BJ (cell line): Measurements from ENCODE around the gene PHKB. TPM values are rescaled to one million over a fixed set of nuclear protein-coding genes. Genes with fewer than 3 reads are reported as not detected.

Source experiments
- CTCF ChIA-PET: fragments of 350-600 bp; formaldehyde crosslinking; extraction: SDS; loops from one replicate; lab custom pipeline; 2021; ENCODE audit warnings: antibody characterized with exemption, inconsistent platforms; lab: Yijun Ruan, JAX
- POLR2A ChIA-PET: fragments of 300-600 bp; sonication (Branson Sonifier 250); formaldehyde crosslinking; extraction: SDS; loops from one replicate; lab custom pipeline; 2021; ENCODE audit warnings: antibody characterized with exemption; lab: Charles Lee
- DNase-seq: peaks from one replicate; pipeline ENCODE4 v3.0.0-alpha.2; 2011; ENCODE audit warnings: low read depth
- H3K27me3 ChIP-seq: 2 replicates; pipeline ENCODE4 v1.6.0; 2011; ENCODE audit warnings: low read length; ENCODE audit not compliant: control insufficient read depth, insufficient read depth
- H3K36me3 ChIP-seq: 2 replicates; pipeline ENCODE4 v1.5.1; 2011; ENCODE audit warnings: low read length; ENCODE audit not compliant: control insufficient read depth, insufficient read depth
- H3K4me3 ChIP-seq: 2 replicates; pipeline ENCODE4 v1.5.1; 2011; ENCODE audit warnings: low read depth, mild to moderate bottlenecking, control low read depth, low read length
- CTCF ChIP-seq: IDR thresholded peaks from 2 replicates; pipeline ENCODE4 v1.5.1; 2011; ENCODE audit warnings: low read depth, mild to moderate bottlenecking, control low read depth, inconsistent platforms, low read length, moderate library complexity; ENCODE audit not compliant: insufficient read depth
- polyA plus RNA-seq: library from polyadenylated mRNA; depleted of rRNA; stranded (reverse); fragments of >200 nt; gene quantifications from 2 replicates; pipeline ENCODE4 v1.2.3, GENCODE V29; 2011

PHKB gene
- polyA plus RNA-seq, 1 experiment: 44.9 TPM

DNA sequence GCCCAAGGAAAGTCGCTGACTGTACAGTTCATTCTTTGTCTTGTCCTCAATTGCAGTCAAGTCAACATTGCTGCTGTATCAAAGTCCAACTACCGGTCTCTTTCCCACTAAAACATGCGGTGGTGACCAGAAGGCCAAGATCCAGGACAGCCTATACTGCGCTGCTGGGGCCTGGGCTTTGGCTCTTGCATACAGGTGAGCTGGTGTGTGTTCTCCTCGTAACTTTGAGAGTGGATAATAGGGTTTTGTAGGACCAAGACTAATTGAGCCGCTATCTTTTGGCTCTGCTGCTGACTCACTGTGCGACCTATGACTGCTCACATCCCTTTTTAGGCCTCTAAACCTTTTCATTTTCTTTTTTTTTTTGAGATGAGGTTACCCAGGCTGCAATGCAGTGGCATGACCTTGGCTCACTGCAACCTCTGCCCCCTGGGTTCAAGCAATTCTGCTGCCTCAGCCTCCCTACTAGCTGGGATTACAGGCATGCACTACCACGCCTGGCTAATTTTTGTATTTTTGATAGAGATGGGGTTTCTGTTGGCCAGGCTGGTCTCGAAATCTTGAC is 38.7 kb downstream of the PHKB start:
- Histone ChIP-seq H3K36me3 (peaks cover 6% of the 10 kb centered on the region), H3K4me3 (no peak overlapping the region), H3K27me3 (no peaks in the 10 kb centered on the region)
- no peak for TF ChIP-seq CTCF
- CTCF ChIA-PET: no interaction called here
- POLR2A ChIA-PET: no interaction called here
- DNase-seq: no peak

- CTCF ChIA-PET: no interaction called here
Observed at GRCh38 chr16:47503936-47504335, 42.8 kb downstream of the PHKB start.

GRCh38 chr16:47504599-47504998 is 43.5 kb downstream of the PHKB start:
- no peak for TF ChIP-seq CTCF
- no peak for DNase-seq
- POLR2A ChIA-PET: no interaction called here
- H3K27me3 ChIP-seq: no peaks in the 10 kb centered on the region
- H3K36me3 ChIP-seq: peaks cover 7% of the 10 kb centered on the region
- H3K4me3 ChIP-seq: no peak overlapping the region
- CTCF ChIA-PET: no interaction called here

More at GRCh38 chr16:47503936-47504335, 42.8 kb downstream of the PHKB start:
- no peak overlapping the region for H3K4me3 ChIP-seq
- TF ChIP-seq CTCF: no peak
- POLR2A ChIA-PET: no interaction called here
- peaks cover 7% of the 10 kb centered on the region for H3K36me3 ChIP-seq
- DNase-seq: no peak
- H3K27me3 ChIP-seq: no peaks in the 10 kb centered on the region

DNA sequence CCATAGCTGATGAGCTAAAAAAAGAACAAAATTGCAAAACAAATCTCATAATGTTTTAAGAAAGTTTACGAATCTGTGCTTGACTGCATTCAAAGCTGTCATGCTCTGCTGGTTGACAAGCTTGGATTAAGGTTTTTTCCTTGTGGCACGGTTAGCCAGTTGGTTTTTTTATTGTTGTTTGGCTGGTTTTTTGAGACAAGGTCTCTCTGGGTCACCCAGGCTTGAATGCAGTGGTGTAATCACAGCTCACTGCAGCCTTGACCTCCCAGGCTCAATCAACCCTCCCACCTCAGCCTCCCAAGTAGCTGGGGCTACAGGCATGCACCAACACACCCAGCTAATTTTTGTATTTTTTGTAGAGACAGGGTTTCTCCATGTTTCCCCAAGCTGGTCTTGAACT is 45.7 kb downstream of the PHKB start:
- no peak for DNase-seq
- ChIA-PET CTCF (interaction anchor here (1.0 kb wide), 1 partner anchor 17 kb away, joined by 4 read pairs; no protein-coding TSS in a partner anchor), POLR2A (no interaction called here)
- Histone ChIP-seq H3K27me3 (no peaks in the 10 kb centered on the region), H3K4me3 (no peak overlapping the region), H3K36me3 (peaks cover 3% of the 10 kb centered on the region)
- TF ChIP-seq CTCF: no peak

- no peak for TF ChIP-seq CTCF
- POLR2A ChIA-PET: interaction anchor here (0.6 kb wide), 1 partner anchor 26 kb away, joined by 3 read pairs; no protein-coding TSS in a partner anchor
- no peak for DNase-seq
- CTCF ChIA-PET: no interaction called here
- Histone ChIP-seq H3K27me3 (no peaks in the 10 kb centered on the region), H3K4me3 (no peak overlapping the region), H3K36me3 (peaks cover 3% of the 10 kb centered on the region)
Observed at GRCh38 chr16:47507701-47508100, 46.6 kb downstream of the PHKB start.
